Measurements from ENCODE around the gene TSBP1.
"Not testable (repeated sequence)": the region's sequence is repeated elsewhere in the genome, so short reads cannot be mapped to it uniquely, and the experiment has no call there.

The TSBP1 gene

DNA sequence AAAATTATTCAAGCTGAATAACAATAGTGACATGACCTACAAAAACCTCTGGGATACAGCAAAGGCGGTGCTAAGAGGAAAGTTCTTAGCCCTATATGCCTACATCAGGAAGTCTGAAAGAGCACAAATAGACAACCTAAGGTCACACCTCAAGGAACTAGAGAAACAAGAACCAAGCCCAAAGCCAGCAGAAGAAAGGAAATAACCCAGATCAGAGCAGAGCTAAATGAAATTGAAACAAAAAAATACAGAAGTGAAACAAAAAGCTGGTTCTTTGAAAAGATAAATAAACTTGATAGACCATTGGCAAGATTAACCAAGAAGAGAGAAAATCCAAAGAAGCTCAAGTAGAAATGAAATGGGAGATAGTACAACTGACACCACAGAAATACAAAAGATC is 100.3 kb downstream of the TSBP1 start:
- H3K4me1 ChIP-seq (ENCODE audit: low read length): peaks cover 60% of the 10 kb centered on the region
- no peaks in the 10 kb centered on the region for H4K20me1 ChIP-seq (ENCODE audit: insufficient read depth, low read length)
- no peaks in the 10 kb centered on the region for H3K9me3 ChIP-seq (ENCODE audit: insufficient read depth, low read length)
- H3K4me3 ChIP-seq (ENCODE audit: low read length): peak overlapping the region; percentile 23; the same call in 1 of the 2 replicates
- peak overlapping the region; percentile 55 for H3K4me2 ChIP-seq (ENCODE audit: low read length)
- no peak overlapping the region for H2AFZ ChIP-seq (ENCODE audit: low read depth, low read length)
- peaks cover 11% of the 10 kb centered on the region for H3K36me3 ChIP-seq (replicated peaks; ENCODE audit: low read depth, low read length)
- H3K9ac ChIP-seq (ENCODE audit: low read length): no peak overlapping the region
- H3K79me2 ChIP-seq (ENCODE audit: low read length): no peaks in the 10 kb centered on the region
- H3K27ac ChIP-seq (ENCODE audit: low read length): peak overlapping the region; percentile 86
- TF ChIP-seq, protein P1, sequence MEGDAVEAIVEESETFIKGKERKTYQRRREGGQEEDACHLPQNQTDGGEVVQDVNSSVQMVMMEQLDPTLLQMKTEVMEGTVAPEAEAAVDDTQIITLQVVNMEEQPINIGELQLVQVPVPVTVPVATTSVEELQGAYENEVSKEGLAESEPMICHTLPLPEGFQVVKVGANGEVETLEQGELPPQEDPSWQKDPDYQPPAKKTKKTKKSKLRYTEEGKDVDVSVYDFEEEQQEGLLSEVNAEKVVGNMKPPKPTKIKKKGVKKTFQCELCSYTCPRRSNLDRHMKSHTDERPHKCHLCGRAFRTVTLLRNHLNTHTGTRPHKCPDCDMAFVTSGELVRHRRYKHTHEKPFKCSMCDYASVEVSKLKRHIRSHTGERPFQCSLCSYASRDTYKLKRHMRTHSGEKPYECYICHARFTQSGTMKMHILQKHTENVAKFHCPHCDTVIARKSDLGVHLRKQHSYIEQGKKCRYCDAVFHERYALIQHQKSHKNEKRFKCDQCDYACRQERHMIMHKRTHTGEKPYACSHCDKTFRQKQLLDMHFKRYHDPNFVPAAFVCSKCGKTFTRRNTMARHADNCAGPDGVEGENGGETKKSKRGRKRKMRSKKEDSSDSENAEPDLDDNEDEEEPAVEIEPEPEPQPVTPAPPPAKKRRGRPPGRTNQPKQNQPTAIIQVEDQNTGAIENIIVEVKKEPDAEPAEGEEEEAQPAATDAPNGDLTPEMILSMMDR (IDR thresholded peaks at IDR 0.05; ENCODE audit: low read depth, low read length): no peak
- TF ChIP-seq EZH2phosphoT487 (IDR thresholded peaks at IDR 0.05; ENCODE audit: low read depth): no peak
- H3K27me3 ChIP-seq (ENCODE audit: low read depth, low read length): no peaks in the 10 kb centered on the region

DNA sequence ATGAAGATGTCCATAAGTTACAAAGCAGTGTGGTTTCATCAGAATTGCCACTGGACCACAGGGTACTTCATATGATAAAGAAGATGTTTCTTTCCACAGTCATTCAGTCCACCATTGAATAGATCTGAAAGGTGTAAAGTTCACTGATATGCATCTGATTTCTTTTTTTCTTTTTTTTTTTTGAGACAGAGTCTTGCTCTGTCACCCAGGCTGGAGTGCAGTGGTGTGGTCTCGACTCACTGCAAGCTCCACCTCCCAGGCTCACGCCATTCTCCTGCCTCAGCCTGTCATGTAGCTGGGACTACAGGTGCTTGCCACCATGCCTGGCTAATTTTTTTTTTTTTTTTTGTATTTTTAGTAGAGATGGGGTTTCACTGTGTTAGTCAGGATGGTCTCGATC is 103.2 kb downstream of the TSBP1 start:
- Histone ChIP-seq H3K36me3 (replicated peaks; ENCODE audit: low read depth, low read length) (peaks cover 15% of the 10 kb centered on the region), H3K27ac (ENCODE audit: low read length) (peak overlapping the region; percentile 51), H3K4me1 (ENCODE audit: low read length) (peaks cover 51% of the 10 kb centered on the region), H3K4me2 (ENCODE audit: low read length) (peak overlapping the region; percentile 39)
- H2AFZ ChIP-seq (ENCODE audit: low read depth, low read length); H3K9me3 ChIP-seq (ENCODE audit: insufficient read depth, low read length); H4K20me1 ChIP-seq (ENCODE audit: insufficient read depth, low read length); H3K79me2 ChIP-seq (ENCODE audit: low read length); H3K27me3 ChIP-seq (ENCODE audit: low read depth, low read length); H3K4me3 ChIP-seq (ENCODE audit: low read length); H3K9ac ChIP-seq (ENCODE audit: low read length): not testable (repeated sequence)

DNA sequence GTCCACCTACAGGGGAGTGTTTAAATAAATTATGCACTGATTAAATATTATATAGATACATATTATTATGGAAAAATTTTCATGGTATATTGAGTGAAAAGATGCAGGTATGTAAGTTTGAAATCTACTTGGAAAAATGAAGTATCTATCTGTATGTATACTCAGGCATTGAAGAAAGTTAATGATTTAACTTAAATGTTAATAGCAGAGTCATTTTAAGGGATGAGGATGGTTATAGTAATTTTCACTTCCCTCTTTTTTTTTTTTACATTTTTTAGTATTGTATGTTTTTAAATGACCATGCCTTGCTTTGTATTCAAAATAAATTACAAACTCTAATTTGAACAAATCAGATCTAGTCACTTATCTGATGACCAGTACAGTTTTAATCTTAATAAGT is 104.7 kb downstream of the TSBP1 start:
- Histone ChIP-seq H3K9me3 (ENCODE audit: insufficient read depth, low read length) (no peaks in the 10 kb centered on the region), H2AFZ (ENCODE audit: low read depth, low read length) (no peak overlapping the region), H3K4me3 (ENCODE audit: low read length) (0 out of 2 replicates have a peak overlapping the region, but pooled peaks have one; percentile 10), H3K79me2 (ENCODE audit: low read length) (no peaks in the 10 kb centered on the region), H3K27ac (ENCODE audit: low read length) (peak overlapping the region; percentile 51), H3K4me1 (ENCODE audit: low read length) (peaks cover 40% of the 10 kb centered on the region), H4K20me1 (ENCODE audit: insufficient read depth, low read length) (no peaks in the 10 kb centered on the region), H3K4me2 (ENCODE audit: low read length) (peak overlapping the region; percentile 39), H3K9ac (ENCODE audit: low read length) (no peak overlapping the region), H3K27me3 (ENCODE audit: low read depth, low read length) (no peaks in the 10 kb centered on the region), H3K36me3 (replicated peaks; ENCODE audit: low read depth, low read length) (peaks cover 15% of the 10 kb centered on the region)
- no peak for TF ChIP-seq EZH2phosphoT487 (IDR thresholded peaks at IDR 0.05; ENCODE audit: low read depth)
- TF ChIP-seq, protein P1 (IDR thresholded peaks at IDR 0.05; ENCODE audit: low read depth, low read length): no peak

DNA sequence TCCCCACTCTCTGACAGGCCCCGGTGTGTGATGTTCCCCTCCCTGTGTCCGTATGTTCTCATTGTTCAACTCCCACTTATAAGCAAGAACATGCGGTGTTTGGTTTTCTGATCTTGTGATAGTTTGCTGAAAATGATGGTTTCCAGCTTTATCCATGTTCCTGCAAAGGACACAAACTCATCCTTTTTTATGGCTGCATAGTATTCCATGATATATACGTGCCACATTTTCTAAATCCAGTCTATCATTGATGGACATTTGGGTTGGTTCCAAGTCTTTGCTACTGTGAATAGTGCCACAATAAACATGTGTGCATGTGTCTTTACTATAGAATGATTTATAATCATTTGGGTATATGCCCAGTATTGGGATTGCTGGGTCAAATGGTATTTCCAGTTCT is 114.4 kb downstream of the TSBP1 start:
- not testable (repeated sequence) for H4K20me1 ChIP-seq (ENCODE audit: insufficient read depth, low read length); H3K79me2 ChIP-seq (ENCODE audit: low read length); H3K4me3 ChIP-seq (ENCODE audit: low read length); H3K9me3 ChIP-seq (ENCODE audit: insufficient read depth, low read length); H3K9ac ChIP-seq (ENCODE audit: low read length); H3K27me3 ChIP-seq (ENCODE audit: low read depth, low read length); H3K36me3 ChIP-seq (replicated peaks; ENCODE audit: low read depth, low read length); H3K27ac ChIP-seq (ENCODE audit: low read length); H2AFZ ChIP-seq (ENCODE audit: low read depth, low read length); H3K4me2 ChIP-seq (ENCODE audit: low read length)
- peaks cover 27% of the 10 kb centered on the region for H3K4me1 ChIP-seq (ENCODE audit: low read length)

DNA sequence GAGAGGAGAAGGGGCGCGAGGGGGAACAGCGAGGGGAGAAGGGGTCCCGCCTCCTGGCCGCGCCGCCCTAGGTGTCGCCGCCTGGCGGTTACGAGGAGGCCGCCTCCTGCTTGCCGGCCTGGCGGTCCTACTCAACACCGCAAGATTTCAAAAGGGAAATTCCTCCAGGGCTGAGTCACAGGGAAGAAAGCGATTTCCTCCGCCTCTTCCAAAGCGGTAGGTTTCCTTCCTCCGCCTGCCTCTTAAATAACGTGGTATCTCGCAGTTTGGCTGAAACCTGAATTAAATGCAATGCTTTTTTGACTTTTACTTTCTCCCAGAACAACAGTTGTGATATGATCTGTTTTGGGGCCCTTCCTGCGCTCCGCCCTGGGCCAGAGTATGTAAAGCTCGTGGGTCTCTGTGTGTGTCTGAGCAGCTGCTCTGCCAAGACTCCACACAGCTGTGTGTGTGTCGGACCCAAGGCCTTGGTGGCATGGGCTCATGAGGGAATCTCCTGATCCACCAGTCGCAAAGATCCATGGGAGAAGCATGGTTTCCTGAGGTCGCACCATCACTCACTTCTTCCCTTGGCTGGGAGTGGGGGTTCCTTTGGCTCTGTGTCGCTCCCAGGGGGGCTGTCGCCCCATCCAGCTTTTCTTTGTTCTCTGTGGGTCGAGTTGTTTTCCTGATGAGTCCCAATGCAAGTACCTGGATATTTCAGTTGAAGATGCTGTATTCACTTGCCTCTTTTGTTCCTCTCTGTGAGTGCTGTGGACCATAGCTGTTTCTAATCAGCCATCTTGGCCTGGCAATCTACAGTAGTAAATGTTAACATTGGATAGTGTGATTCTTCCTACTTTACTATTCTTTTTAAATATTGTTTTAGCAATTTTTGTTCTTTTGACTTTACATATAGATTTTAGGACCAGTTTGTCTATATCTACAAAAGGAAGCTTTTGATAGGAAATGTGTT is 116.2 kb downstream of the TSBP1 start:
- Histone ChIP-seq H4K20me1 (ENCODE audit: insufficient read depth, low read length) (no peaks in the 10 kb centered on the region), H3K4me1 (ENCODE audit: low read length) (peaks cover 34% of the 10 kb centered on the region), H3K9ac (ENCODE audit: low read length) (peak overlapping the region; percentile 93), H3K27me3 (ENCODE audit: low read depth, low read length) (no peaks in the 10 kb centered on the region), H3K4me3 (ENCODE audit: low read length) (peak overlapping the region; percentile 86), H3K27ac (ENCODE audit: low read length) (peak overlapping the region; percentile 90), H2AFZ (ENCODE audit: low read depth, low read length) (peak overlapping the region; percentile 88; the same call in 1 of the 2 replicates), H3K4me2 (ENCODE audit: low read length) (peak overlapping the region; percentile 100), H3K9me3 (ENCODE audit: insufficient read depth, low read length) (no peaks in the 10 kb centered on the region), H3K36me3 (replicated peaks; ENCODE audit: low read depth, low read length) (no peaks in the 10 kb centered on the region), H3K79me2 (ENCODE audit: low read length) (peaks cover 7% of the 10 kb centered on the region)
- TF ChIP-seq, protein P1 (IDR thresholded peaks at IDR 0.05; ENCODE audit: low read depth, low read length): peak; percentile 26
- no peak for TF ChIP-seq EZH2phosphoT487 (IDR thresholded peaks at IDR 0.05; ENCODE audit: low read depth)

Data from OCI-LY3 (cell line).